ENCODE results near the gene TPD52L3.

The TPD52L3 gene

DNA sequence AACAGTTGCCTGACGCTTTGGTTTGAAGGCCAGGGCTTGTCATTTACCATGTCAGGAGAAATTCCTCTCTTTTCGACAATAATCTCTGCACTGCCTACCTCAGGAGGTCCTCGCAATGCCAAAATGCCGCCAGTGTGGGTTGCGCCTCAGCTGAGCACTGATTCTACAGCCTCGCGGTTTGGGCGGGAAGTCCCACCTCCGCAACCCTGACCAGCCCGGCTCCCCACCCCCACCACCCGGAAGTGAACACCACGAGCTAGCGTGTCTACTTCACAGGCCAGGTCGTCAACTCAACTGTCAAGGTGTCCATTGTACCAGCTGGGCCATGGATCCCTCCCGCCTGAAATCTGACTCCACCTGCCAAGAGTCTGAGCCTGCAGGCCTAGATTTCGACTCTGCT lies at the start of gene TPD52L3:
Gene TPD52L3, plus strand, starts transcription at position 273 of the 400 bp plus-strand sequence. CDS start 221 bp downstream, outside the sequence.
- DNase-seq, result no peak

- no peak for DNase-seq
Observed at GRCh38 chr9:6301858-6302257, 26.3 kb upstream of the TPD52L3 start.

GRCh38 chr9:6302417-6302816 lies 25.8 kb upstream of the TPD52L3 start:
- no peak for DNase-seq

DNA sequence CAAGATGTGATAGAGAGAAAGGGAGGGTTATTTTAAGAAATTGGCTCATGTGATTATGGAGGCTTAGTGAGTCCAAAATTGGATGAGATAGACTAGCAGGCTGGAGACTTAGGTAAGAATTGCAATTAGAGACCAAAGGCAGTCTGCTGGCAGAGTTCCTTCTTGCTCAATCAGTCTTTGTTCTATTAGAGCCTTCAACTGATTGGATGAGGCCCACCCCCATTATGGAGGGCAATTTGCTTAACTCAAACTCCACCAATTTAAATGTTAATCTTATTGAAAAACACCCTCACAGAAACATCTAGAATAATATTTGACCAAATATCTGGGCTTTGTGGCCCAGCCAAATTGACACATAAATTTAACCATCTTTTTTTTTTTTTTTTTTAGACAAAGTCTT lies 23.9 kb upstream of the TPD52L3 start:
- no peak for DNase-seq

DNA sequence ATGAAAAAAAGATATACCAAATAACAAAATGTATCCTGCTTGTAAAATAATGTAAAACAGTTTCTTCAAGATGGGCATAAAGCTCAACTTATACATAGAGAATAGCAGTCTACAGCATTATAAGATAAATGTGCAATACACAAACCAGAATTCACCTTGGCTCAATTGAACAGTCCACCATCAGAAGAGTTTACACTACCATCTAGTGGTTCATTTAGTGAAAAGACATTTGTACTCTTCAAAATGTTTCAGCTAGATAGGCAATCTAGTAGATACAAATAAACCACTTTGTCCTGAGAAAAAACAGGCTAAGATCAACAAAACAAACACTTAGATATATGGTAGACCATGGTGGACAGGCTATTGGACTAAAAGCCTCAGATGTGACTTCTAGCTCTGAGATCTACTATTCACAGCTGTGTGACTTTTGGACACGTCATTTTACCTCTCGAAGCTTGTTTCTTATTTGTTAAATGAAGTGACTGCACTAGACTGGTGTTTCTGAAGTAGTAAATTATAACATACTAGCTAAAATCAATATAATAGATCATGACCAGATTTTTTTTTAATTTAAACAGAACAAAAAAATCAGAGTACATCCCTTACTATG lies 22.1 kb upstream of the TPD52L3 start:
- DNase-seq, result peak; percentile 68

- no peak for DNase-seq
Observed at GRCh38 chr9:6307551-6308096, 20.6 kb upstream of the TPD52L3 start.

- no peak for DNase-seq
Observed at GRCh38 chr9:6330958-6331634, 2.9 kb downstream of the TPD52L3 start.

- no peak for DNase-seq
Observed at GRCh38 chr9:6334305-6334704, 6.1 kb downstream of the TPD52L3 start.

- DNase-seq, result no peak
Observed at GRCh38 chr9:6348766-6349165, 20.6 kb downstream of the TPD52L3 start.

- DNase-seq, result no peak
Observed at GRCh38 chr9:6351737-6352136, 23.6 kb downstream of the TPD52L3 start.

- DNase-seq, result peak; percentile 79
Observed at GRCh38 chr9:6354072-6354686, 26.0 kb downstream of the TPD52L3 start.

- DNase-seq, result no peak
Observed at GRCh38 chr9:6355728-6356127, 27.6 kb downstream of the TPD52L3 start.

DNA sequence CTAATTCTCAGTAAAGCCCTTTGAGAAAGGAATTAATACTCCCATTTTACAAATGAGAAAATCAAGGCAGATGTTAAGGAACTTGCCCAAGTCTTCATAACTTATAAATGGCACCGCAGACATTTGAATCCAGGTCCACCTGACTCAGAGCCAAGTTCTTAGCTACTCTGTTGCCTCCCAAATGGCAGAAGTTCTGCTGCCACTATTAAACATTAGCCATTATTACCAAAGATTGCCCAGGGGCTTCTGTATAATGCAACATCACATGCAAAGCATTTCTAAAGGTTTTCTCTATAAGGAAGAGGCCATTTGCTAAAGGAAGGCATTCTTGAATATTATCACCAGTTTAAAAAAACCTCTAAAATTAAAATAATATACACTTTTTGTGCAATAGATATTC lies 28.3 kb downstream of the TPD52L3 start:
- no peak for DNase-seq

GRCh38 chr9:6356904-6357303 lies 28.7 kb downstream of the TPD52L3 start:
- DNase-seq, result no peak

GRCh38 chr9:6367128-6367890 lies 39.1 kb downstream of the TPD52L3 start:
- no peak for DNase-seq

- no peak for DNase-seq
Observed at GRCh38 chr9:6368831-6369230, 40.7 kb downstream of the TPD52L3 start.
